T-cell (primary cell): Measurements from ENCODE around the gene SLC38A9. TPM values are rescaled to one million over a fixed set of nuclear protein-coding genes. Genes with fewer than 3 reads are reported as not detected.

Experiments used
- ATAC-seq, 4 experiments: fragments of 200-7000 bp in 3 of 4; fragments of 150-1000 bp in 1 of 4; cut with Tn5 transposase; replicated peaks in 1 of 4; 1 replicate in 3 of 4; 2 replicates in 1 of 4; pipeline ENCODE4 v1.10.0; 2021; ENCODE audit warnings: moderate library complexity in 3 of 4, mild to moderate bottlenecking in 2 of 4, moderate number of reproducible peaks in 1 of 4
- CTCF ChIA-PET, 2 donors: fragments of 300-600 bp; sonication (Branson Sonifier 250); formaldehyde crosslinking; loops; one replicate each; lab custom pipeline; 2022; ENCODE audit warnings: antibody characterized with exemption in 2 of 2; lab: Charles Lee
- POLR2A ChIA-PET, 2 donors: fragments of 300-600 bp; sonication (Branson Sonifier 250); formaldehyde crosslinking; loops; one replicate each; lab custom pipeline; 2022; ENCODE audit warnings: antibody characterized with exemption in 2 of 2; lab: Charles Lee
- DNase-seq, 35 experiments: peaks; one replicate each; pipeline versions ENCODE4 v3.0.0 to v3.0.0-alpha.2; 2013 to 2023
- H3K27ac ChIP-seq: one replicate; pipeline ENCODE4 v1.5.1; 2013; ENCODE audit warnings: low read length
- H3K27me3 ChIP-seq, 2 experiments: replicated peaks in 1 of 2; 1 replicate in 1 of 2; 2 replicates in 1 of 2; pipeline versions ENCODE4 v1.6.1 to v1.7.0; 2013; ENCODE audit warnings: low read length in 1 of 2, mixed read lengths in 1 of 2; ENCODE audit not compliant: control insufficient read depth in 2 of 2, insufficient read depth in 2 of 2; ENCODE audit errors: extremely low read depth in 1 of 2
- H3K36me3 ChIP-seq, 2 donors: 1 replicate in 1 of 2; 2 replicates in 1 of 2; pipeline versions ENCODE4 v1.6.1 to v1.7.0; 2013; ENCODE audit warnings: low read length in 1 of 2; ENCODE audit not compliant: control insufficient read depth in 2 of 2, insufficient read depth in 1 of 2; ENCODE audit errors: extremely low read depth in 1 of 2
- H3K4me1 ChIP-seq, 2 experiments: 1 replicate in 1 of 2; 2 replicates in 1 of 2; pipeline versions ENCODE4 v1.6.1 to v1.7.0; 2013; ENCODE audit warnings: low read length in 2 of 2, mixed read lengths in 1 of 2; ENCODE audit not compliant: insufficient read depth in 2 of 2, control insufficient read depth in 1 of 2; ENCODE audit errors: extremely low read depth in 1 of 2
- H3K4me3 ChIP-seq, 2 donors: 1 replicate in 1 of 2; 2 replicates in 1 of 2; pipeline versions ENCODE4 v1.5.1 to v1.7.0; 2013; ENCODE audit warnings: mild to moderate bottlenecking in 2 of 2, low read length in 1 of 2, moderate library complexity in 1 of 2; ENCODE audit not compliant: control insufficient read depth in 1 of 2; ENCODE audit errors: extremely low read depth in 1 of 2
- H3K9me3 ChIP-seq: 2 replicates; pipeline ENCODE4 v1.7.0; 2013
- H3K27ac Mint-ChIP-seq, 2 donors: one replicate each; pipeline ENCODE4 v1.8.0; 2020 to 2021; ENCODE audit warnings: mild to moderate bottlenecking in 2 of 2, mixed read lengths in 2 of 2
- H3K27me3 Mint-ChIP-seq, 2 donors: one replicate each; pipeline ENCODE4 v1.8.0; 2021 to 2022; ENCODE audit warnings: mixed read lengths in 2 of 2
- H3K36me3 Mint-ChIP-seq: one replicate; pipeline ENCODE4 v1.8.0; 2021; ENCODE audit warnings: mixed read lengths
- H3K4me1 Mint-ChIP-seq, 3 donors: one replicate each; pipeline ENCODE4 v1.8.0; 2020 to 2022; ENCODE audit warnings: mixed read lengths in 3 of 3, mild to moderate bottlenecking in 1 of 3
- H3K4me3 Mint-ChIP-seq, 3 donors: one replicate each; pipeline ENCODE4 v1.8.0; 2020 to 2022; ENCODE audit warnings: mild to moderate bottlenecking in 3 of 3, mixed read lengths in 3 of 3, moderate library complexity in 3 of 3
- H3K9me3 Mint-ChIP-seq, 3 donors: one replicate each; pipeline ENCODE4 v1.8.0; 2020 to 2022; ENCODE audit warnings: mixed read lengths in 3 of 3
- WGBS: methylation state at CpG from one replicate; pipeline ENCODE4 v1.1.5; 2013; ENCODE audit warnings: missing lambda C conversion rate; ENCODE audit not compliant: insufficient coverage; 5-methylcytosine and 5-hydroxymethylcytosine counted together
- total RNA-seq, 35 experiments: library from RNA in 6 of 35; stranded (reverse) in 6 of 35; fragments of 120-200 nt in 1 of 35; gene quantifications; one replicate each; pipeline versions ENCODE4 v1.2.1 to v1.2.4 and lab custom pipeline; 2013 to 2026

Gene SLC38A9
- total RNA-seq, 5 donors from 2014 or later (not counting 1 experiment from before 2014, with no cell fraction given), result 19.9 to 25.9 (median 22.2) TPM

GRCh38 chr5:55600497-55601203 lies 111.5 kb downstream of the SLC38A9 start:
- Mint-ChIP-seq H3K4me3 (peak overlapping the region in 2 of 3 donors; percentile 48 to 63), H3K27ac (peak overlapping the region; percentile 19 to 77), H3K9me3 (no peaks in the 10 kb centered on the region), H3K4me1 (peaks cover 20 to 24% (median 22%) of the 10 kb centered on the region in 3 donors), H3K36me3 (no peaks in the 10 kb centered on the region), H3K27me3 (no peaks in the 10 kb centered on the region)
- 0% methylated on average over 2 of the region's 6 CpGs for WGBS
- H3K4me3 ChIP-seq, result peak overlapping the region; percentile 3 to 42
- H3K27me3 ChIP-seq, result no peaks in the 10 kb centered on the region
- peak in 1 of 35 experiments; percentile 20 for DNase-seq
- H3K27ac ChIP-seq, result no peak overlapping the region
- ChIA-PET CTCF (no interaction called here), POLR2A (no interaction called here)
- no peaks in the 10 kb centered on the region for H3K36me3 ChIP-seq
- H3K9me3 ChIP-seq, result no peaks in the 10 kb centered on the region
- ATAC-seq, result peak; percentile 57 to 78 (median 74)
- H3K4me1 ChIP-seq, result peaks cover 13 to 14% of the 10 kb centered on the region in 2 experiments

- no peak overlapping the region for H3K27ac ChIP-seq
- no peaks in the 10 kb centered on the region for H3K36me3 ChIP-seq
- no peaks in the 10 kb centered on the region for H3K27me3 ChIP-seq
- peaks cover 20 to 24% (median 22%) of the 10 kb centered on the region in 3 donors for H3K4me1 Mint-ChIP-seq
- no peaks in the 10 kb centered on the region for H3K9me3 ChIP-seq
- H3K4me1 ChIP-seq, result peaks cover 13 to 14% of the 10 kb centered on the region in 2 experiments
- DNase-seq (no peak), ATAC-seq (no peak)
- H3K9me3 Mint-ChIP-seq, result no peaks in the 10 kb centered on the region
- peak overlapping the region; percentile 19 to 77 for H3K27ac Mint-ChIP-seq
- no peaks in the 10 kb centered on the region for H3K36me3 Mint-ChIP-seq
- no peaks in the 10 kb centered on the region for H3K27me3 Mint-ChIP-seq
- H3K4me3 ChIP-seq, result no peak overlapping the region
- peak overlapping the region in 2 of 3 donors; percentile 48 to 63 for H3K4me3 Mint-ChIP-seq
- ChIA-PET POLR2A (no interaction called here), CTCF (no interaction called here)
- WGBS, result 94% methylated on average over 2 of the region's 3 CpGs
Observed at GRCh38 chr5:55600086-55600485, 112.0 kb downstream of the SLC38A9 start.

GRCh38 chr5:55599148-55600050 lies 112.7 kb downstream of the SLC38A9 start:
- Mint-ChIP-seq H3K36me3 (no peaks in the 10 kb centered on the region), H3K27me3 (no peaks in the 10 kb centered on the region), H3K9me3 (peaks cover 0 to 3% (median 0%) of the 10 kb centered on the region in 3 donors), H3K4me3 (peak overlapping the region in 1 of 3 donors; percentile 48), H3K4me1 (peaks cover 20 to 24% (median 22%) of the 10 kb centered on the region in 3 donors), H3K27ac (peak overlapping the region in 1 of 2 donors; percentile 3)
- Histone ChIP-seq H3K4me1 (peaks cover 13 to 14% of the 10 kb centered on the region in 2 experiments), H3K36me3 (no peaks in the 10 kb centered on the region), H3K27me3 (no peaks in the 10 kb centered on the region), H3K4me3 (no peak overlapping the region), H3K9me3 (no peaks in the 10 kb centered on the region), H3K27ac (no peak overlapping the region)
- ChIA-PET CTCF (no interaction called here), POLR2A (no interaction called here)
- ATAC-seq (no peak), DNase-seq (no peak)
- 93% methylated on average over 7 of the region's 8 CpGs for WGBS

DNA sequence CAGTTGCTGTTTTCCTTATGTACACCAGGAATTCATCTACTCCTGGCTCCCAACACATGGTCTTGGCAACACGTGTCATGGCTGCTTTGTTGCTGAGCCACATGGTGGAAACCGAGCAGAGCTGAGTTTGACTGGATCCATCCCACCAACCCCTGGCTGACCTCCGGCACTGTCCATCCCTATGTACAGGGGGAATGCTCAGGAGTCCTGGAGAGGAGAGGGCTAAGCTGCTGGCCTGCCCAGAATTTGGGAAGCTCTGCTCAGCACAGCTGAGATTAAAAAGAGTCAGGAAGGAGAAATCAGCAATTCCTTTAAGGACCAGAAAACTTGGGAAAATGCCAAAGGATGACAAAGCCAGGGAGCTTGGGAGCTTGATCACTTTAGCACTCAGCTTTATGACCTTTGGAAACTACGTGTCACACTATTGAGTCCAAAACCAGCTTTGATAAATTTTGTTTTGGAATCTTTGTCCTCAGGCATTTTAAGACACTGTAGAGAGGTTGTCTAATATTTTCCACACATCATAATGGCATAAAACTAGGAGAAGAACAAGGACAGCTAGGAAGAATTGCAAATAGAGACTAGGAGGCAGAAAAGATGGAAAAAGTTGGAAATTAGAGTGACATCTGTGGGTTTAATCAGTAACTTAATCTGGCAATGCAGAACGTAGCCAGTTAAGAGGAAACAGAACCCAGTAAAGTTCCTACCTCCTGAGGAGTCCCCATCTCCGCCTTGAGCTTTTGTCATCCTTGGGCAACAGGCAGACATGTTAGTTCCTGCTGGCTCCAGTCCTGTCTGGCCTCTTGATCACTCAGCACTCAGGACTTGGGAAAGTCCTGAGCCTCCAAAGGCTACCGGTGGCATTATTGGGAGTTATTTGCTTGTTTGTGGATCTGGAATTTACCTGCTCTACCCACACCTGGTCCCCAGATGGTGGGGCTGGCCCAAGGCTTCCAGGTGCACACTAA lies 114.8 kb downstream of the SLC38A9 start:
- Histone ChIP-seq H3K4me1 (peaks cover 13 to 14% of the 10 kb centered on the region in 2 experiments), H3K27me3 (no peaks in the 10 kb centered on the region), H3K4me3 (no peak overlapping the region), H3K27ac (no peak overlapping the region), H3K9me3 (no peaks in the 10 kb centered on the region), H3K36me3 (no peaks in the 10 kb centered on the region)
- no peaks in the 10 kb centered on the region for H3K27me3 Mint-ChIP-seq
- POLR2A ChIA-PET, result no interaction called here
- no peaks in the 10 kb centered on the region for H3K36me3 Mint-ChIP-seq
- H3K4me1 Mint-ChIP-seq, result peaks cover 20 to 24% (median 20%) of the 10 kb centered on the region in 3 donors
- DNase-seq (no peak), ATAC-seq (no peak)
- H3K27ac Mint-ChIP-seq, result no peak overlapping the region
- 83% methylated on average over 2 of the region's 7 CpGs for WGBS
- H3K4me3 Mint-ChIP-seq, result no peak overlapping the region
- CTCF ChIA-PET, result interaction anchor here in 1 of 2 donors (0.6 kb wide), 1 partner anchor 1529 kb away, joined by 4 read pairs; no protein-coding TSS in a partner anchor
- H3K9me3 Mint-ChIP-seq, result peaks cover 0 to 3% (median 0%) of the 10 kb centered on the region in 3 donors

- ChIA-PET POLR2A (no interaction called here), CTCF (no interaction called here)
Observed at GRCh38 chr5:55594671-55595070, 117.5 kb downstream of the SLC38A9 start.

More at GRCh38 chr5:55594671-55595070, 117.5 kb downstream of the SLC38A9 start:
- Histone ChIP-seq H3K9me3 (no peaks in the 10 kb centered on the region), H3K4me3 (no peak overlapping the region), H3K27me3 (no peaks in the 10 kb centered on the region), H3K4me1 (peaks cover 6 to 17% of the 10 kb centered on the region in 2 experiments), H3K27ac (no peak overlapping the region), H3K36me3 (no peaks in the 10 kb centered on the region)
- Mint-ChIP-seq H3K27ac (no peak overlapping the region), H3K4me3 (no peak overlapping the region), H3K9me3 (peaks cover 0 to 3% (median 0%) of the 10 kb centered on the region in 3 donors), H3K27me3 (no peaks in the 10 kb centered on the region), H3K36me3 (no peaks in the 10 kb centered on the region), H3K4me1 (peaks cover 8 to 19% (median 16%) of the 10 kb centered on the region in 3 donors)
- no peak for DNase-seq
- ATAC-seq, result no peak
- no CpG with 5 or more reads among the region's 2 CpGs for WGBS
